Measurements from ENCODE around the gene SLC7A5.
"Not testable (repeated sequence)": the region's sequence is repeated elsewhere in the genome, so short reads cannot be mapped to it uniquely, and the experiment has no call there.

Gene SLC7A5

GRCh38 chr16:87818533-87819161 lies 50.7 kb downstream of the SLC7A5 start:
- no peak for DNase-seq

GRCh38 chr16:87817910-87818309 lies 51.4 kb downstream of the SLC7A5 start:
- DNase-seq, result no peak

DNA sequence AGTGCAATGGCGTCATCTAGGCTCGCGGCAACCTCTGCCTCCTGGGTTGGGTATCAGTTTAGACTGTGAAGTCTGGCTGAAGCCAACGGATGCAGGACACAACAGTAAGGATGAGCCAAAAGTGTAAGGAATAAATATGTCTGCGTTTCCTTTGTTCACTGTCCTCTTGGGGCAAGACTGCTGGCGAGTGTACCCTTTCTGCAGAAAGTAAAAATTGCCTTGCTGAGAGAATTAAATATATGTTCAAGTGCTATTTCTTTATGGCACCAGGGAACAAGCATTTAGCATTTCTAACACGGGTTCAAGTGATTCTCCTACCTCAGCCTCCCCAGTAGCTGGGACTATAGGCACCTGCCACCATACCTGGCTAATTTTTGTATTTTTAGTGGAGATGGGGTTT lies 51.9 kb downstream of the SLC7A5 start:
- DNase-seq, result not testable (repeated sequence)

DNA sequence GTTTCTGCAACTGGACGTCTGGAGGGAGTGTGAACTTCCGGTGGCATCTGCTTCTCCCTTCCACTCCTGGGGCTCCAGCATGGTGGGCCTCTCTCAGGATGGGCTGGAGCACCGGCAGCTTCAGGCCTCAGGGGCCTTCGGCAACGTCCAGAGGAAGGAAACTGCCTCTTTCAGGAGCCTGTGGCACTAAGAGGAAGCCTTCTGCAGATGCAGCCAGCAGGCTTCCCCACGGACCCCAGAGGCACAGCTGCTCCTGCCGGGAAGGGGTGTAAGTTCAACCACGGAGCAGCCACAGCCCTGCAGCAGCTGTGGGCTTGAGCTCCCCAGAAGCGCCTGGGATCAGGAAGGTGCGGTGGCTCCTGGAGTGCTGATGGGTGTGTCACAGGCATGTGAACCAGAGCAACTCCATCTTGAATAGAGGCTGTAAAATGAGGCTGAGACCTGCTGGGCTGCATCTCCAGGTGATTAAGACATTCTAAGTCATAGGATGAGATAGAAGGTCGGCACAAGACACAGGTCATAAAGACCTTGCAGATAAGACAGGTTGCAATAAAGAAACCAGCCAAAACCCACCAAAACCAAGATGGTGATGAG lies 52.7 kb downstream of the SLC7A5 start:
- no peak for DNase-seq

DNA sequence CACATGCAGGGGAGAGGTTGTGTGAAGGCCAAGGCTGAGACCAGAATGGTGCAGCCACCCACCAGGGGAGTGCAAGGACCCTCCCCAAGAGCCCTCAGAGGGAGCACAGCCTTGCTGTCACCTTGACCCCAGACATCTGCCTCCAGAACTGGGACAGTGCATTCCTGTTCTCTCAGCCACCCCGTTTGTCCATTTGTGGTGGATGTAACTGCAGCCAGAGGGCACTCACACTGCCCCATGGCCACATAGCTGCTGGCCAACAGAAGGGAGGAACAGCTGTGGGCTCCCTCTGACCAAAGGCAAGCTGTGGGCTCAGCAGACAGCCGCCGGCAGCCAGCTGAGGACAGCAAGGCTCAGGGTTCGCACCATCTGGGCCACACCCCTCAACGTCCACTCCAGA lies 53.7 kb downstream of the SLC7A5 start:
- DNase-seq, result no peak

DNA sequence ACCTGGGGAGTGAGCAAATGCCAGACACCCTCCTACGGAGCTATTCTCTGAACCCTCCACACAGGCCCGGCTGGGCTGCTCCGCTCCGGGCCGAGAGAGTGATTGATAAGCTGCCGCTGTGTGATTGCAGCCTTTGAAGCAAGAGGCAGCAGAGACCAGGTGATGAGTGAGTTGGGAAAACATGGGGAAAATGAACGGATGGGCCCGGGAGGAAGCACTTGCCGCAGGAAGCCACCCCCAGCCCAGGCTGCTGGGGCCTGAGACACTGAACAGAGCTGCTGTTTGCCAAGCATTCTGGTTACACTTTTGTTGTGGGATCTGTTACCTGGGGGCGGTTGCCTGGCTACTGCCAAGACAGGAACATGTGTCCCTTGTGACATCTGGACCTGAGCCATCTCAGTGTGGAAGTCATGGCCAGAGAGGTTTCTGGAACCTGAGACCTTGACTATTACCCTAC lies 57.1 kb downstream of the SLC7A5 start:
- no peak for DNase-seq

GRCh38 chr16:87811454-87811853 lies 57.9 kb downstream of the SLC7A5 start:
- DNase-seq, result not testable (repeated sequence)

- DNase-seq, result no peak
Observed at GRCh38 chr16:87809150-87809902, 60.0 kb downstream of the SLC7A5 start.

DNA sequence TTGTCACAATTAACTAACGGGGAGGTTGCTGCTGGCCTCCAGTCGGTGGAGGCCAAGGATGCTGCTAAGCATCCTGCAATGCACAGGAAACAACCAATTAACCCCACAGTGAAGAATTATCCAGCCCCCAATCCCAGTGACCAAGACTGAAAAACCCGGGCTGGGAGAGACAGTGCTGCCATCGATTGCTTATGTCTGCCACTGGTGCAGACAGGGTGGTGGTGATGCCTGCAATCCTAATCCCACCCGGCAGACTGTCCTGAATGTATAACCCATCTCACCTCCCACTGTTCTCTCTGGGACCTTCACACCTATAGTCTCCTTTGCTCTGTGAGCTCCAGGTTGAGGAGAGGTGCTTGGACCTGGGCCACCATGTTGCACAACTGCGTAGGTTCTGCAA lies 61.2 kb downstream of the SLC7A5 start:
- no peak for DNase-seq

- DNase-seq, result peak; percentile 74
Observed at GRCh38 chr16:87806641-87807546, 62.4 kb downstream of the SLC7A5 start.

- DNase-seq, result peak; percentile 51
Observed at GRCh38 chr16:87806261-87806640, 63.1 kb downstream of the SLC7A5 start.

GRCh38 chr16:87803385-87803784 lies 65.9 kb downstream of the SLC7A5 start:
- DNase-seq, result no peak

DNA sequence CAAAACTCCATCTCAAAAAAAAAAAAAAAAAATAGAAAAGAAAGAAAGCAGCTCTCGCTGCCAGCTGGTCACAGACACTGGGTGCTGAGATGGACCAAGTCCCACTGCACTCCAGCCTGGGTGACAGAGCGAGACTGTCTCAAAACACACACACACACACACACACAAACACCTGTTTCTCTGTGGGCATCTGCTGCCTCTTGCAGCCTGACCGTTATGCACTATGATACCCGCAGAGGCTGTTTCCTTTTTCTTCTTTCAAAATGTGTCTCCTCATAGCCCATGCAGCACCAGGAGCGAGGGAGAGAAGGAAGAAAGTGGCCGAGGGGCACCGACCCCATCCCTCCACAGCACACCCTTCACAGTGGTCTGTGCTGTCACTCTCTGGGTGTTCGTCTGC lies 66.6 kb downstream of the SLC7A5 start:
- no peak for DNase-seq

DNA sequence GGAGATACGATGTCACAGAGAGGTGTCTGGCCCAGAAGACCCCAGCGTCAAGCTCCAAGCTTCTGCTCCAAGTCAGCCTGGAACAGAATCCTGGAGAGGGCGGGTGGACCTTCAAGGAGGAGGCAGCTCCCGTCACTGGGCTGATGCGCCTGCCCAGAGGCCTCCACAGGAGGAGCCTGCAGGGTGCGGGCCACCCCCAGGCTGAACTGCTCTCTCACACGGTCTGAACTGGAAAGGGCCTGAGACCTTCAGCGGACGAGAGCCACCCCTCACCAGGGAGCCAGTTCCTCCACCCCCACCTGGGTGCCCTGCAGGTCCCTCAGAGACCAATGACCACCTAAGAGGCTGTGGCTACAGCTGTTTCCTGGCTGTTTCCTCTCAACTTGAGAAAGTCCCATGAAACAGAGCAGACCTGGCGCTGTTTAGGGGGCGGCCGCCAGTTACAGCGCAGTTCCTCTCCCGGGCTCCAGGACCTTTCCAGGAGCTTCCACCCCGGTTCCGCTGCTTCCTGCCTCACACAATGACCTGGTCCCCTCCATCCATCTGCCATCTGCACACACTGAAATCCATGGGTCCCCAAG lies 67.5 kb downstream of the SLC7A5 start:
- DNase-seq, result no peak

GRCh38 chr16:87800497-87800896 lies 68.8 kb downstream of the SLC7A5 start:
- DNase-seq, result no peak

- no peak for DNase-seq
Observed at GRCh38 chr16:87795336-87795735, 74.0 kb downstream of the SLC7A5 start.

DNA sequence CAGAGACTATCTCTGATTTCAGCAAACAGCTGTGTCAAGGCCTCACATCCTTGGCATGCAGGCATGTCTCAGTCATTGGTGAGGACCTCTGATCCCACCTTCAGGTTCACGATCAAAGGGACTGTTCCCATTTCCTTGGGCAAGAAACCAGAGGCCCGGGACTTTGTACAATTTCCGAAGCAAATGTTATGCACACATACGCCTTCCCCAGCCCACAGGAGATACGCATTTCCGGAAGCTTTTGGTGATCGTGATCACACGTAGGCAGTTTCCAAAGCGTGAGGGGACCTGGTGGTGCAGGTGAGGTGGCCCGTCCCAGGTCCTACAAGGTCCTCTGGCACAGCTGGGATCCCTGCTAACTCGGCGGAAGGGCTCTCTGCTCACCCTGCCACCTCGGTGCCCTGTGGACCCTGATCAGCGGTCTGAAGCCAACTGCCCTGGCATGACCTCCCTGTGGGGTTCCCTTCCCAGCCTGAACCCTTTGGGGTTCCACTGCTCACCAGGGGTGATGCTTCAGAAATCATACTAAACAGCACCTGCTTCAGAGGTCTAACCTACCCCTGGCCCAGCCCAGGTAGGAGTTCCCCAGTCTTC lies 74.7 kb downstream of the SLC7A5 start:
- no peak for DNase-seq

DNA sequence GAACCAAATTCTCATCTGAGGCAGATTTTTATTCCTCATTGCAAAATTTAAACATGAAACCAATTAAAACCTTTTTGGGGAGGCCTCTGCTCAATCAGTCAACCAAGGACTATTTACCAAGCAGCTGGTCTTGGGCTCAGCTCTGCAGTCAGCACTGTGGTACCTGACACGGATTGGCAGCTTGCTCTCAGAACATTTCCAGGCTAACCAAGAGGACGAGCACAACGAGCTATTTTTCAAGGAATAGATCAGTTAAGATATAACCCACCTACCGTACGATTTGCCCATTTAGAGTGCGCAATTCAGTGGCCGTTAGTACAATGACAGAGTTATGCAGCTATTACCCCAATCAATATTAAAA lies 77.1 kb downstream of the SLC7A5 start:
- no peak for DNase-seq

GRCh38 chr16:87791295-87792204 lies 77.8 kb downstream of the SLC7A5 start:
- no peak for DNase-seq

- no peak for DNase-seq
Observed at GRCh38 chr16:87790292-87791100, 78.8 kb downstream of the SLC7A5 start.
